Measurements from ENCODE around the gene FBP2.
A peak's percentile ranks its signal among the peaks of the same experiment; 100 is the strongest.

Gene FBP2

DNA sequence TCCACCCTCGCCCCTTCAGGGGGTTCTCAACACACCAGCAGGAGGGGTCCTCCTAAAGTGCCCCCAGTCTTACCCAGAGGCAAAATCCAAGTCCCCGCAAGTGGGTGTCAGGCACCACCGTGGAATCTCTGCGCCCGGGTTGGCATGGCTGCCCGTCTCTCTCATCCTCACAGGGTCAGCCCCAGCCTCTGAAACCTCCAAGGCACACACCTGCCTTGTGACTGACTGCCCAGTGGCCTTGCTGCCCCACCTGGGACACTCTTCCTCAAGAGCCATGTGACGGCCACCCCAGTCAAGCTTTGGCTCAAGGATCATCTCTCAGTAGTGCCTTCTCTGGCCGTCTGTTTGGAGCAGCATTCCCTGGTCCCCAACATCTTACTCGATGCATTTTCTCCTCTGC lies 4.9 kb downstream of the FBP2 start:
- Histone ChIP-seq H3K36me3 (replicated peaks; ENCODE audit: low read depth, low read length) (no peaks in the 10 kb centered on the region), H3K27ac (ENCODE audit: low read length) (no peak overlapping the region), H3K9me3 (ENCODE audit: insufficient read depth, low read length) (no peaks in the 10 kb centered on the region), H3K79me2 (ENCODE audit: low read length) (no peaks in the 10 kb centered on the region), H2AFZ (ENCODE audit: low read depth, low read length) (no peak overlapping the region), H3K9ac (ENCODE audit: low read length) (no peak overlapping the region), H3K27me3 (ENCODE audit: low read depth, low read length) (no peaks in the 10 kb centered on the region; the same call in 1 of the 2 replicates), H3K4me3 (ENCODE audit: low read length) (no peak overlapping the region), H4K20me1 (ENCODE audit: insufficient read depth, low read length) (no peaks in the 10 kb centered on the region), H3K4me2 (ENCODE audit: low read length) (no peak overlapping the region), H3K4me1 (ENCODE audit: low read length) (peaks cover 9% of the 10 kb centered on the region; the same call in 1 of the 2 replicates)
- TF ChIP-seq EZH2phosphoT487 (IDR thresholded peaks at IDR 0.05; ENCODE audit: low read depth) = no peak
- TF ChIP-seq, protein P1, sequence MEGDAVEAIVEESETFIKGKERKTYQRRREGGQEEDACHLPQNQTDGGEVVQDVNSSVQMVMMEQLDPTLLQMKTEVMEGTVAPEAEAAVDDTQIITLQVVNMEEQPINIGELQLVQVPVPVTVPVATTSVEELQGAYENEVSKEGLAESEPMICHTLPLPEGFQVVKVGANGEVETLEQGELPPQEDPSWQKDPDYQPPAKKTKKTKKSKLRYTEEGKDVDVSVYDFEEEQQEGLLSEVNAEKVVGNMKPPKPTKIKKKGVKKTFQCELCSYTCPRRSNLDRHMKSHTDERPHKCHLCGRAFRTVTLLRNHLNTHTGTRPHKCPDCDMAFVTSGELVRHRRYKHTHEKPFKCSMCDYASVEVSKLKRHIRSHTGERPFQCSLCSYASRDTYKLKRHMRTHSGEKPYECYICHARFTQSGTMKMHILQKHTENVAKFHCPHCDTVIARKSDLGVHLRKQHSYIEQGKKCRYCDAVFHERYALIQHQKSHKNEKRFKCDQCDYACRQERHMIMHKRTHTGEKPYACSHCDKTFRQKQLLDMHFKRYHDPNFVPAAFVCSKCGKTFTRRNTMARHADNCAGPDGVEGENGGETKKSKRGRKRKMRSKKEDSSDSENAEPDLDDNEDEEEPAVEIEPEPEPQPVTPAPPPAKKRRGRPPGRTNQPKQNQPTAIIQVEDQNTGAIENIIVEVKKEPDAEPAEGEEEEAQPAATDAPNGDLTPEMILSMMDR (IDR thresholded peaks at IDR 0.05; ENCODE audit: low read depth, low read length) = no peak

DNA sequence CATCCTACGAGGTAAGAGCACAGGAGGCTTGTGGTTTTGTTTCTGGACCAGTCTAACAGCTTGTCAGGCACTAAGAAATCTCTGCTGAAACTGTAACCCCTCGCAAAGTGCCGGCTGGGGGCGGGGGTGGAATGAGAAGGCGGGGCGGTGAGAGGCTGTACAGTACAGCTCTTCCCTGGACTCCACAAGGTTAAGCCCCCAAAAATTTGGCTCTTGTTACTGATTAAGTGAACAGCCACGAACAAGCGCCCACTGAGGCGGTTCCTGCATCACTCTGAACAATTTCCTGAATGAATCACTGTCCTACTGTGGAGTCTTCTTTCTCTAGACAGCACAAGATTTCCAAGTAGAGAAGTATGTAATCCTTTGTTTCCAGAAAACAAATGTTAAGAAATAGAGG lies 6.8 kb downstream of the FBP2 start:
- Histone ChIP-seq H3K27ac (ENCODE audit: low read length) (no peak overlapping the region), H3K27me3 (ENCODE audit: low read depth, low read length) (no peaks in the 10 kb centered on the region; the same call in 1 of the 2 replicates), H3K4me2 (ENCODE audit: low read length) (peak overlapping the region; percentile 77), H3K9ac (ENCODE audit: low read length) (peak overlapping the region; percentile 10; the same call in 1 of the 2 replicates), H2AFZ (ENCODE audit: low read depth, low read length) (peak overlapping the region; percentile 94), H3K36me3 (replicated peaks; ENCODE audit: low read depth, low read length) (no peaks in the 10 kb centered on the region), H4K20me1 (ENCODE audit: insufficient read depth, low read length) (no peaks in the 10 kb centered on the region), H3K79me2 (ENCODE audit: low read length) (no peaks in the 10 kb centered on the region), H3K4me3 (ENCODE audit: low read length) (peak overlapping the region; percentile 70), H3K4me1 (ENCODE audit: low read length) (peaks cover 9% of the 10 kb centered on the region; the same call in 1 of the 2 replicates), H3K9me3 (ENCODE audit: insufficient read depth, low read length) (no peaks in the 10 kb centered on the region)
- TF ChIP-seq EZH2phosphoT487 (IDR thresholded peaks at IDR 0.05; ENCODE audit: low read depth) = no peak
- TF ChIP-seq, protein P1 (IDR thresholded peaks at IDR 0.05; ENCODE audit: low read depth, low read length) = no peak

DNA sequence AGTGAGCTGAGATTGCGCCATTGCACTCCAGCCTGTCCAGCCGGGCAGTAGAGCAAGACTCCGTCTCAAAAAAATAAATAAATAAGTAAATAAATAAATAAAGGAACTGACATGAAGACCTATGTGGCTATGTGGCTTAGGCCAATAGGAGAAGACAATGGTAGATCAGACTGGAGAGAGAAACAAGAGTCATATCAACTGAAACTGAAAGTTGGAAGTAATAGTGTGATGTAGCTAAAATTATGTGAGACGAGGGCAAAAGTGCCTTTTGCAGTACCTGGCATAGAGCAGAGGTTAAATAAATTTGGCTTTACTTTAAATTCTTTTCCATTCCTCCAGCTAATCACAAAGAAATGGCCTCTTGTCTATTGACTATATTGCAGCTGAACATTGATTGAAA lies 7.3 kb downstream of the FBP2 start:
- Histone ChIP-seq H3K4me3 (ENCODE audit: low read length) (peak overlapping the region; percentile 70), H2AFZ (ENCODE audit: low read depth, low read length) (peak overlapping the region; percentile 94), H3K4me1 (ENCODE audit: low read length) (peaks cover 9% of the 10 kb centered on the region; the same call in 1 of the 2 replicates), H3K9ac (ENCODE audit: low read length) (peak overlapping the region; percentile 10; the same call in 1 of the 2 replicates), H3K9me3 (ENCODE audit: insufficient read depth, low read length) (no peaks in the 10 kb centered on the region), H3K36me3 (replicated peaks; ENCODE audit: low read depth, low read length) (no peaks in the 10 kb centered on the region), H3K27ac (ENCODE audit: low read length) (no peak overlapping the region), H4K20me1 (ENCODE audit: insufficient read depth, low read length) (no peaks in the 10 kb centered on the region), H3K79me2 (ENCODE audit: low read length) (no peaks in the 10 kb centered on the region), H3K27me3 (ENCODE audit: low read depth, low read length) (no peaks in the 10 kb centered on the region; the same call in 1 of the 2 replicates), H3K4me2 (ENCODE audit: low read length) (peak overlapping the region; percentile 77)
- TF ChIP-seq, protein P1 (IDR thresholded peaks at IDR 0.05; ENCODE audit: low read depth, low read length) = no peak
- TF ChIP-seq EZH2phosphoT487 (IDR thresholded peaks at IDR 0.05; ENCODE audit: low read depth) = no peak

DNA sequence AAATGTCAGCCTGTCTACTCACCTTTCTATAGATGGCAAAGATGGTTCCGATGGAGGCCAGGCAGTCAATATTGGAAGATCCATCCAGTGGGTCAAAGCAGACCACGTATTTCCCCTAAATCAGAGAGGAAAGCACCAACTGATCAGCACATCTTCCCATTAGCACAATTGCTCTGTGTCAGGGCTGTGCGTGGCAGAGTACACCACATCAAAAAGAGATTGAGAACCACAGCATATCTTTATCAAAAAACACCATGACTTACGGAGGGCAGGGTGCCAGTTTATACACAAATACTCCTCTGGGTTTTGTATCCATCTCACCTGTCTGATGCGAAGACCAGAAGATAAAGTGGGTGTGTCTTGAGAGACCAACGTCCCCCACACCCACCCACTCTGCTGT lies 9.1 kb downstream of the FBP2 start:
- TF ChIP-seq, protein P1 (IDR thresholded peaks at IDR 0.05; ENCODE audit: low read depth, low read length) = no peak
- no peak for TF ChIP-seq EZH2phosphoT487 (IDR thresholded peaks at IDR 0.05; ENCODE audit: low read depth)
- no peak overlapping the region for H2AFZ ChIP-seq (ENCODE audit: low read depth, low read length)
- no peak overlapping the region for H3K4me2 ChIP-seq (ENCODE audit: low read length)

More for the DNA sequence above, 9.1 kb downstream of the FBP2 start:
- Histone ChIP-seq H3K9me3 (ENCODE audit: insufficient read depth, low read length) (no peaks in the 10 kb centered on the region), H3K9ac (ENCODE audit: low read length) (no peak overlapping the region), H3K4me3 (ENCODE audit: low read length) (no peak overlapping the region), H3K27ac (ENCODE audit: low read length) (no peak overlapping the region), H3K79me2 (ENCODE audit: low read length) (no peaks in the 10 kb centered on the region), H4K20me1 (ENCODE audit: insufficient read depth, low read length) (no peaks in the 10 kb centered on the region), H3K27me3 (ENCODE audit: low read depth, low read length) (no peaks in the 10 kb centered on the region; the same call in 1 of the 2 replicates), H3K4me1 (ENCODE audit: low read length) (peaks cover 9% of the 10 kb centered on the region; the same call in 1 of the 2 replicates), H3K36me3 (replicated peaks; ENCODE audit: low read depth, low read length) (no peaks in the 10 kb centered on the region)

Measured in OCI-LY3 (cell line).